NCI-H460 (cell line): ENCODE measurements around the gene ACAP1. TPM values are rescaled to one million over a fixed set of nuclear protein-coding genes. Genes with fewer than 3 reads are reported as not detected.

Source experiments
- DNase-seq: peaks from one replicate; pipeline ENCODE4 v3.0.0-alpha.2; 2016; ENCODE audit warnings: low read depth; ENCODE audit errors: extremely low read depth
- polyA plus RNA-seq: library from polyadenylated mRNA; depleted of rRNA; stranded (reverse); fragments of >200 nt; gene quantifications from 2 replicates; pipeline ENCODE4 v1.2.3, GENCODE V29; 2014; cell fraction: nucleus; rRNA removed
- total RNA-seq: library from RNA; depleted of rRNA; stranded (reverse); fragments of >200 nt; shearing (Covaris generic); gene quantifications from 2 replicates; pipeline ENCODE4 v1.2.3, GENCODE V29; 2014; rRNA removed

Gene ACAP1
- 0.02 TPM in 1 of 2 replicates, not detected in the other for total RNA-seq
- not detected in 2 replicates for polyA plus RNA-seq

- no peak for DNase-seq
Observed at GRCh38 chr17:7336240-7337175, at the start of gene ACAP1. Gene ACAP1, plus strand, starts transcription at chr17:7336529. Its CDS starts 206 bp downstream, at chr17:7336735.

GRCh38 chr17:7289256-7290032 lies 46.9 kb upstream of the ACAP1 start:
- DNase-seq = no peak

GRCh38 chr17:7290166-7290565 lies 46.2 kb upstream of the ACAP1 start:
- no peak for DNase-seq

- no peak for DNase-seq
Observed at GRCh38 chr17:7290685-7291084, 45.6 kb upstream of the ACAP1 start.

- no peak for DNase-seq
Observed at GRCh38 chr17:7292194-7292593, 44.1 kb upstream of the ACAP1 start.

- DNase-seq = no peak
Observed at GRCh38 chr17:7292729-7293128, 43.6 kb upstream of the ACAP1 start.

- DNase-seq = no peak
Observed at GRCh38 chr17:7293159-7293558, 43.2 kb upstream of the ACAP1 start.

- no peak for DNase-seq
Observed at GRCh38 chr17:7293816-7294613, 42.3 kb upstream of the ACAP1 start.

- DNase-seq = no peak
Observed at GRCh38 chr17:7294614-7295153, 41.6 kb upstream of the ACAP1 start, which contains the start of gene YBX2. Gene YBX2, minus strand, starts transcription at chr17:7294639. Its CDS starts 139 bp downstream, at chr17:7294500.

GRCh38 chr17:7295230-7296180 lies 40.8 kb upstream of the ACAP1 start:
- no peak for DNase-seq

- peak; percentile 69 for DNase-seq
Observed at GRCh38 chr17:7296189-7296861, 40.0 kb upstream of the ACAP1 start.

- no peak for DNase-seq
Observed at GRCh38 chr17:7304179-7304578, 32.1 kb upstream of the ACAP1 start.

GRCh38 chr17:7306911-7307685 lies 29.2 kb upstream of the ACAP1 start, which contains the start of gene EIF5A:
Gene EIF5A, plus strand, starts transcription at chr17:7307628. Its CDS starts 2,008 bp downstream, at chr17:7309636.
- DNase-seq = peak; percentile 100

GRCh38 chr17:7307686-7308624 lies 28.4 kb upstream of the ACAP1 start:
- no peak for DNase-seq

- DNase-seq = peak; percentile 74
Observed at GRCh38 chr17:7308625-7309433, 27.5 kb upstream of the ACAP1 start.

GRCh38 chr17:7309628-7310027 lies 26.7 kb upstream of the ACAP1 start:
- DNase-seq = no peak
